ENCODE data around the gene SSU72.
"Not testable (repeated sequence)": the region's sequence is repeated elsewhere in the genome, so short reads cannot be mapped to it uniquely, and the experiment has no call there.

SSU72 gene

GRCh38 chr1:1508775-1509464 lies 65.7 kb downstream of the SSU72 start:
- not testable (repeated sequence) for DNase-seq (ENCODE audit: low read depth in 3 of 3, low spot score in 1 of 3)

- DNase-seq (ENCODE audit: low read depth in 3 of 3, low spot score in 1 of 3), result no peak
These were observed 67.4 kb downstream of the SSU72 start for GRCh38 chr1:1507305-1507704.

GRCh38 chr1:1505801-1506200 lies 68.9 kb downstream of the SSU72 start:
- DNase-seq (ENCODE audit: low read depth in 3 of 3, low spot score in 1 of 3), result not testable (repeated sequence)

- not testable (repeated sequence) for DNase-seq (ENCODE audit: low read depth in 3 of 3, low spot score in 1 of 3)
These were observed 69.3 kb downstream of the SSU72 start for GRCh38 chr1:1505366-1505798.

- peak; percentile 36 to 55 (median 40) for DNase-seq (ENCODE audit: low read depth in 3 of 3, low spot score in 1 of 3)
These were observed 69.8 kb downstream of the SSU72 start for GRCh38 chr1:1504777-1505365.

GRCh38 chr1:1495461-1495975 lies 79.1 kb downstream of the SSU72 start:
- DNase-seq (ENCODE audit: low read depth in 3 of 3, low spot score in 1 of 3), result not testable (repeated sequence)

GRCh38 chr1:1494311-1494710 lies 80.4 kb downstream of the SSU72 start:
- DNase-seq (ENCODE audit: low read depth in 3 of 3, low spot score in 1 of 3), result not testable (repeated sequence)
